ENCODE measurements around the gene PRR22.

The PRR22 gene

DNA sequence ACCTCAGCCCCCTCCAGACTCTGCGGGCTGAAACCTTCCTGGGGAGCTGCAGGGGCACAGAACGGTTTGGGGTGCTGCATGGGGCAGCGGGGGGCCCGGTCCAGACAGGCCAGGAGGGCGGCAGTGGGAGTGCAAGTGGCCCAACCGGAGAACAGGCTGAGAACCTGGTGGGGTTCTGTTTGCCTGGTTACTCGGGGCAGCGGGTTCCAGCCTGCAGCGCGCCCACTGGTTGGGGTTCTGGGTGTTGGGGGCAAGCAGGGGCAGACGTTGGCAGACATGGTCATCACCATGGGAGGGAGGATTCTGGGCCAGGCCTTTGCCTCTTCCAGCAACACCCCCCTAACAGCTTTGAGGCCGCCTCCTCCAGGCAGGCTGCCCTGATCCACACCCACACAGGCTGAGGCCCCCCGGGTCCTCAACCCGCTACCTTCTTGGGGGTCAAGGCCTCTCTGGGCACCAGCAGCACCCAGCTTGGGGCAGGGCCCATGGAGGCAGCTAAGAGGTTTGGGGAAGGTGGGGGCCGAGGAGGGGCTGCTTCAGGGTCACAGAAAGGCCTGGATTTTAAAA, at the start of gene PRR22:
TSS of gene PRR22 (minus strand) at position 166 of the 567 bp plus-strand sequence. CDS start at position 80, 86 bp downstream.
- no peak for DNase-seq

DNA sequence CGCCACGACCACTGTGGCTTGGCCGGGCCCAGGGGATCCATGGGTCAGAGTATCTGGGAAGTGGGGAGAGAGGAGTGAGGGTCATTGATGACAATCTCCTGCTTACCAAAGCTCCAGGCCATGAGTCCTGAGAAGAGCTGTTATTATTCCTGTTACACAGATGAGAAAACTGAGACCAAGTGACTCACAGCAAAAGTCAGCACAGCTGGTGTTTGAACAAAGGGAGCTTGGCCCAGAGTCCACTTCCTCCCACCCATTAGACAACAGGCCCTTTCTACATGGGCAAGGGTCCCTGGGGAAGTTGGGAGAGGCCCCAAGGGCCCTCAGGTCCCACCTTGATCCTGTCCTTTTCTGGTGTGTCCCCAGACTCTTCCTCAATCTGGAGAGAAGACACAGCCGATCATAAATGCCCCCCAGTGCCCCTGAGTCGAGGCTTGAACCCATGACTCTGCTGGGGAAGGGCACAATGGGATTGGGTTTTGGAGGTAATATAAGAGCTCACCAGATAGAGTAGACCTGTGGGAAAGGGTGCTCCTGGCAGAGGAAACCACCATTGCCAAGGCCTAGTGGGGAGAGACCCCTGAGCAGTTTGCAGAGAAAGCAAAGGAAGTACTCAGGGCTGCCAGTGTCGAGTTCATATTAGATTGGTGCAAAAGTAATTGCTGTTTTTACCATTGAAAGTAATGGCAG, 48.1 kb upstream of the PRR22 start:
- DNase-seq, result no peak

- no peak for DNase-seq
Measured at GRCh38 chr19:5832061-5832460, 47.5 kb upstream of the PRR22 start.

DNA sequence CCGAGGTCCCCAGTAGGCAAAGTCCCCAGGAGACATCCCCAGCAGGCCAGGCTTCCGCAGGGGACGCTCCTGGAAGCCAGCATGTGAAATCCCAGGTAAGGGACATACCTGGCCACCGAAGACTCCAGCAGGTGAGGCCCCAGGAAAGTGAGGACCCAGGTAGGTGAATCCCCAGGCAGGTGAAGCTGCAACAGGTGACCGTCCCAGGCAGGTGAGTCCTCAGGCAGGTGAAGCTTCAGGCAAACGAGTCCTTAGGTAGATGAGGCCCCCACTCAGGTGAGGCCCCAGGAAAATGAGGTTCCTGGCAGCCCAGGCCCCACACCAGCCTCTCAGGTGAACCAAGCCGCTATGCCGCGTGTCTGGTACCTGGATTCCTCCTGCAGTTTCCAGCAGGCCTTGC, 46.6 kb upstream of the PRR22 start:
- DNase-seq, result no peak

- no peak for DNase-seq
Measured at GRCh38 chr19:5829567-5830310, 45.2 kb upstream of the PRR22 start.

- DNase-seq, result peak in 1 of 2 donors; percentile 26
Measured at GRCh38 chr19:5828661-5829566, 44.4 kb upstream of the PRR22 start.

DNA sequence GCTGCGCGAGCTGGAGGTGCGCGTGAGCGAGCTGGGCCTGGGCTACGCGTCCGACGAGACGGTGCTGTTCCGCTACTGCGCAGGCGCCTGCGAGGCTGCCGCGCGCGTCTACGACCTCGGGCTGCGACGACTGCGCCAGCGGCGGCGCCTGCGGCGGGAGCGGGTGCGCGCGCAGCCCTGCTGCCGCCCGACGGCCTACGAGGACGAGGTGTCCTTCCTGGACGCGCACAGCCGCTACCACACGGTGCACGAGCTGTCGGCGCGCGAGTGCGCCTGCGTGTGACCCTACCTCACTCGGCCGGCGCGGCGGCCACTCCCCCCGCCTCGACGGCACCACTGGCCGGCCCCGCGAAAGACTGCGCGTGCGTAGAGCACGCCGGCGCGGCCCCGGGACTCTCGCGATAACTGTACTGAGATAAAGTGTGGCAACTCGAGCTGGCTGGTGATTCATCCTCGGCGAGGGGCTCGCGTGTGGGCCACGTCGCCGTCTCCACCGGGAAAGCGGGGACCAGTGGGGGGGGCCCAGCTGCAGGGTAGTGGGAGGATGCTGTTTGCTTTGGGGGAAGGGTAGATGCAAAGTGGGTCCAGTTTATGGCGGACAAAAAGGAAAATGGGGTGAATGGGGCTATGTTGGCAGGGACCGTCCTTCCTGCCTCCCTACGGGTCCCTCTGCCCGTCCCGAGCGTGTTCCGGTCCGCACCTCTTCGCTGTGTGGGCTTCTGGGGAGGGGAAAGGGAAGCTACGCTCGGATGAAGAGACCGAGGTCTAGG, 43.5 kb upstream of the PRR22 start:
- peak; percentile 93 to 94 for DNase-seq

- no peak for DNase-seq
Measured at GRCh38 chr19:5827342-5827890, 42.9 kb upstream of the PRR22 start.

- DNase-seq, result peak; percentile 10 to 30
Measured at GRCh38 chr19:5826531-5827341, 42.2 kb upstream of the PRR22 start.

DNA sequence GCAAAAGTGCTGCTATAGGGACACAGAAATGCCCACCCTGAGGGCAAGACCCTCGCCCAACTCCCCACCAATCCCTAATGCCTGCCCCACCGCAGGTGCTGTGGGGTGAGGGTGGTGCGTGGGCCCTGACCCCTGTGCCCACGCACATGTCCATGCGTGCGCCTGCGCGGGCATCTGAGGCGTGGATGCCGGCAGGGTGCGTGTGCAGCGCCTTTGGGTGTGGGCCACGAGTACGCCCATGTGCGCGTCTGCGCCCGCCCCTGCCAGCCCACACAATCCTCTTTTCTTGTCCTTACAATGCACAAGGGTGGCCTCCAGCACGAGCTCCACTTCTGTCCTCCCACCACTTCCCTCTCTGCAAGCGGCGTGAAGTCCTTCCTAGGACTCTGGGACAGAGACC, 40.6 kb upstream of the PRR22 start:
- DNase-seq, result no peak

- no peak for DNase-seq
Measured at GRCh38 chr19:5824751-5825150, 40.2 kb upstream of the PRR22 start.

GRCh38 chr19:5823579-5824281, 39.2 kb upstream of the PRR22 start:
- no peak for DNase-seq

- DNase-seq, result no peak
Measured at GRCh38 chr19:5822181-5822844, 37.8 kb upstream of the PRR22 start.

DNA sequence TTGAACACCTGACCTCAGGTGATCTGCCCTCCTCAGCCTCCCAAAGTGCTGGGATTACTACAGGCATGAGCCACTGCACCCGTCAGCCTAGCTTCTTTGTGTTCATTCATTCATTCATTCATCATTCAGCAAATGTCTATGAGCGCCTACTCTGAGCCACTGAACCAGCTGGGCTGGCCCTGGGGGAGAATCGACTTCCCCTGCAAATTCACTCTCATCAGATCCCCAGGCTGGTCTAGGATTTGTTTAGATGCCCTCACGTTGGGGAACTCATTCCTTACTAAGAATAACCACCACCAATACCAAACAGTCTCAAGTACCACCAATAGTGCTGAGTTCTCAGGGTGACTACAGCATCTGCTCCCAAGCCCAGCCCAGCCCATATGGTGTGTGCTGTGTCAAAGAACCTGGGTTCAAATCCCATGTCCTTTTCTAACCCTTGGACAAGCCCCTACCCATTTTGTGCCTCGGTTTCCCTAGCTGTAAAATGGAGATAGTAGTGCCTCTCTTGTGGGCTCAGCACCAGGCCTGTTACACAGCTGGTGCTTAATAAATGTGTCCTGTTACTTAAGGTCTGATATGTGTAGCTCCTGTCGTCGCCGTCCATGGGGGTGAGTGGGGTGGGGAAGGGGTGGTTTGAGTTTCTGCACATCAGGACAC, 37.1 kb upstream of the PRR22 start:
- DNase-seq, result no peak

DNA sequence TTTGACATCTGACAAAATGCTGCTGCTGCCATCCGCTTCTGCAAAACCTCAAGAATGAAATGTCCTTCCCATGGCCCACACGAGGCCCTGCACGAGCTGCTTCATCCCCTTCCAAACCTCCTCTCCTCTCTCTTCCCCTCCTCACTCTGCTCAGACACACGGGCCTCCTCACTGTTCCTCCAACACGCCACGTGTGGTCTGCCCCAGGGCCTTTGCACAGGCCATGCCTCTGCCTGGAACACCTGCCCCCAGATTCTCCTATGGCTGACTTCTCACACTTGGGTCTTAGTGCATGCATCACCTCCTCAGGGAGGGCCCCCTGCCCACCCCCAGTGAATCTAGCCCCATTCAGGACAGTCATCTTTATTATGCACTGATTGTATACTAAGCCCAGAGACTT, 36.2 kb upstream of the PRR22 start:
- no peak for DNase-seq

- DNase-seq, result no peak
Measured at GRCh38 chr19:5818594-5818993, 34.0 kb upstream of the PRR22 start.

DNA sequence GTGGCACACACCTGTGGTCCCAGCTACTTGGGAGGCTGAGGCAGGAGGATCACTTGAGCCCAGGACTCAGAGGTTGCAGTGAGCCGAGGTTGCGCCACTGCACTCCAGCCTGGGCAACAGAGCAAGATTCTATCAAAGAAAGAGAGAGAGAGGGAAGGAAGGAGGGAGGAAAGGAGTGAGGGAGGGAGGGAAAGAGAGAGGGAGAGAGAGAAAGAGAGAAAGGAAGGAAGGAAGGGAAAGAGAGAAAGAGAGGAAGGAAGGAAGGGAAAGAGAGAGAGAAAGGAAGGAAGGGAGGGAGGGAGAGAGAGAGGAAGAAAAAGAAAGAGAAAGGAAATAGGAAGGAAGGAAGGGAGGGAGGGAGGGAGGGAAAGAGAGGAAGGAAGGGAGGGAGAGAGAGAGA, 32.7 kb upstream of the PRR22 start:
- no peak for DNase-seq

- DNase-seq, result no peak
Measured at GRCh38 chr19:5814852-5815246, 30.3 kb upstream of the PRR22 start.

DNA sequence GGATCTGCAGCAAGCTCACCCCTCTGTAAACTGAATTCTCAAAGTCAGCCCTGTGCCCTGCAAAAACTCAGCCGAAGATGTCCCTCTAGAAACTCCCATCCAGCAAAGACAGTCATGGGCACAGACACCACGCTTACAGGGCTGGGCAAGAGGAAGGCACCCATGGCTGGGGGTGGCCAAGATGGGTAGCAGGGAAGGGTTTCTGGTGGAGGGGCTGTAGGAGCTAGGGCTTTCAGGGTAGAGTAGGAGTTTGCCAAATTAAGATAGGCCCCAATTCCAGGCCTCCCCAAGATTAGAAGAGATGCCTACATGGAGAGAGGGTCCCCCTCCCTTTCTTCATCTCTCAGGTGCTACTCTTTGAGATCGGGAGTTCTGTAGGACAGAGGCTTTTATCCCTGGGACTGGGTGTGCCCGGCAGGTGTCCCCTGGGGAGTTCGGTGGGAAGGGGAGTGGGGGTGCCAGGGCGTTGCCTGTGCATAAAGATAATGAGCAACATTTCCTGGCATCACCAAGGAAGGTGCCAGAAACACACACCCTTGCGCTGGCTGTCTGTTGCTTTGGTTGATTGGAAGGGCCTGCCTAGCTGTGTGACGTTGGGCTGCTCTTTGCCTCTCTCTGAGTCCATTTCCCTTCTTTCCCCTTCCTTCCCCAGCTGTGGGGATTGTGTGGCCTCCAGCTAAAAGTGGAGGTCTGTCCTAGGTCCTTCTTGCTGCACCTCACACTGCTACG, 29.7 kb upstream of the PRR22 start:
- no peak for DNase-seq
